ENCODE data around the gene PXMP2. TPM values are rescaled to one million over a fixed set of nuclear protein-coding genes. Genes with fewer than 3 reads are reported as not detected.

Gene PXMP2
- polyA plus RNA-seq, 1 donor (not counting 4 experiments of a cell fraction or from before 2014, with no cell fraction given): 18.0 TPM

DNA sequence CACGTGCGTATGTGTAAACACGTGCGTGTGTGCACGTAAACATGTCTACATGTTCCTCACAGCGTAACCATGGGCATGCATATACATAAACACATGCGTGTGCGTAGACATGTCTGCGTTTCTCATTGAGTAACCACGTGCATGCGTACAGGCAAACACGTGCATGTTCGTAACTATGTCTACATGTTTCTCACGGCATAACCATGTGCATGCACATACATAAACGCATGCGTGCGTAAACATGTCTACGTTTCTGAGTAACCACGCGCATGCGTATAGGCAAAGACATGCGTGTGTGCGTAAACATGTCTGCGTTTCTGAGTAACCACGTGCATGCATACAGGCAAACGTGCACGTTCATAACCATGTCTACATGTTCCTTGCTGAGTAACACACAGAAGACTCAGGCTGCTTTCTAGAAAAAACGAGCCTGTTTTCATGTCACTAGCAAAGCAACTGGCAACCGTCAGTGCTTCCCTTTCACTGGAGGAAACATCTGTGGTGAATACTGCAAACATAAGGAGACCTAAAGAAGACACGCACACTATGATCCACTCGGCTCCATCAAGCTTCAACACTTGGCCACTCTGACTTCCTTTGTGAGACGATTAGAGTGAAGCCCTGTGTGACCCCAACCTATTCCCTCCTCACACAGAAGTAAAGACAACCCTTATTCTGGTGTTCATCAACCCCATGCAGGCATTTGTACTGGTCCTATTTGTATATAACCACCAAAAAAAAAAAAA, 29.1 kb upstream of the PXMP2 start:
- Histone ChIP-seq H3K36me3 (ENCODE audit: control insufficient read depth in 2 of 2, extremely low read depth in 1 of 2, insufficient read depth in 2 of 2, low read length in 2 of 2) (peaks cover 29 to 36% of the 10 kb centered on the region in 2 experiments), H3K9ac (ENCODE audit: control insufficient read depth, extremely low read depth, insufficient read depth, low read length) (no peak overlapping the region), H3K79me2 (ENCODE audit: control insufficient read depth, insufficient read depth, low read length) (no peaks in the 10 kb centered on the region), H3K27ac (ENCODE audit: control insufficient read depth, insufficient read depth, low read length) (no peak overlapping the region), H3K27me3 (ENCODE audit: control insufficient read depth, extremely low read depth, insufficient read depth, low read length) (no peaks in the 10 kb centered on the region), H3K4me3 (ENCODE audit: control insufficient read depth in 2 of 3, extremely low read depth in 1 of 3, insufficient read depth in 2 of 3, low read depth in 1 of 3, low read length in 3 of 3) (no peak overlapping the region), H3K9me3 (ENCODE audit: control insufficient read depth, low read depth, low read length) (no peaks in the 10 kb centered on the region), H3K4me1 (ENCODE audit: control insufficient read depth, extremely low read depth, insufficient read depth, low read length) (no peaks in the 10 kb centered on the region), H4K20me1 (ENCODE audit: control insufficient read depth, extremely low read depth, insufficient read depth, low read length) (no peaks in the 10 kb centered on the region), H3K4me2 (ENCODE audit: control insufficient read depth, extremely low read depth, insufficient read depth, low read depth, low read length) (no peak overlapping the region), H2AFZ (ENCODE audit: control insufficient read depth, low read length) (no peak overlapping the region), H3K9me1 (ENCODE audit: control insufficient read depth, extremely low read depth, insufficient read depth, low read length) (no peaks in the 10 kb centered on the region)
- no peak for TF ChIP-seq EZH2 (IDR thresholded peaks at IDR 0.05; ENCODE audit: low read length)
- TF ChIP-seq, protein P1, sequence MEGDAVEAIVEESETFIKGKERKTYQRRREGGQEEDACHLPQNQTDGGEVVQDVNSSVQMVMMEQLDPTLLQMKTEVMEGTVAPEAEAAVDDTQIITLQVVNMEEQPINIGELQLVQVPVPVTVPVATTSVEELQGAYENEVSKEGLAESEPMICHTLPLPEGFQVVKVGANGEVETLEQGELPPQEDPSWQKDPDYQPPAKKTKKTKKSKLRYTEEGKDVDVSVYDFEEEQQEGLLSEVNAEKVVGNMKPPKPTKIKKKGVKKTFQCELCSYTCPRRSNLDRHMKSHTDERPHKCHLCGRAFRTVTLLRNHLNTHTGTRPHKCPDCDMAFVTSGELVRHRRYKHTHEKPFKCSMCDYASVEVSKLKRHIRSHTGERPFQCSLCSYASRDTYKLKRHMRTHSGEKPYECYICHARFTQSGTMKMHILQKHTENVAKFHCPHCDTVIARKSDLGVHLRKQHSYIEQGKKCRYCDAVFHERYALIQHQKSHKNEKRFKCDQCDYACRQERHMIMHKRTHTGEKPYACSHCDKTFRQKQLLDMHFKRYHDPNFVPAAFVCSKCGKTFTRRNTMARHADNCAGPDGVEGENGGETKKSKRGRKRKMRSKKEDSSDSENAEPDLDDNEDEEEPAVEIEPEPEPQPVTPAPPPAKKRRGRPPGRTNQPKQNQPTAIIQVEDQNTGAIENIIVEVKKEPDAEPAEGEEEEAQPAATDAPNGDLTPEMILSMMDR (optimal IDR thresholded peaks at IDR 0.05 in 1 of 3, IDR thresholded peaks at IDR 0.05 in 1 of 3, conservative IDR thresholded peaks at IDR 0.05 in 1 of 3; ENCODE audit: extremely low read depth in 1 of 3, insufficient read depth in 2 of 3, low read length in 3 of 3): no peak
- DNase-seq (ENCODE audit: low read depth, low spot score) (no peak), FAIRE-seq (no peak)
- dilution Hi-C loops (cut with MboI; ENCODE audit: extremely low pct_ligation_motif_present, low sequenced_read_pairs): no loop called here

DNA sequence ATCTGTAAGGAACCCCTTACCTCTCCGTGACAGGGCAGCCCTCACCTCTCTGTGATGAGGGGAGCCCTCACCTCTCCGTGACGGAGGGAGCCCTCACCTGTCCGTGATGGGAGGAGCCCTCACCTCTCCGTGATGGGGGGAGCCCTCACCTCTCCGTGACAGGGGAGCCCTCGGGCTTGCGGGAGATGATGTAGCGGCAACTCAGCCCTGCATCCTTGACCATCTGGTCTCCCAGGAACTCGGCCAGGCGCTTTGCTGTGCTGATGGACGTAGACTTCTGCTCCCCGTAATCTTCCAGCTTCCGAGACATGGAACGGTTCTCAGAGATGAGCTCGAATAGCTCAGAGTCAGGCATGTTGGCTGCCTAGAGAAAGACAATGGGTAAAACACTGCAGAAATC, 28.2 kb upstream of the PXMP2 start:
- H3K36me3 ChIP-seq (ENCODE audit: control insufficient read depth in 2 of 2, extremely low read depth in 1 of 2, insufficient read depth in 2 of 2, low read length in 2 of 2): peaks cover 33 to 43% of the 10 kb centered on the region in 2 experiments
- no peaks in the 10 kb centered on the region for H4K20me1 ChIP-seq (ENCODE audit: control insufficient read depth, extremely low read depth, insufficient read depth, low read length)
- H3K4me1 ChIP-seq (ENCODE audit: control insufficient read depth, extremely low read depth, insufficient read depth, low read length): no peaks in the 10 kb centered on the region
- TF ChIP-seq EZH2 (IDR thresholded peaks at IDR 0.05; ENCODE audit: low read length): no peak
- TF ChIP-seq, protein P1 (optimal IDR thresholded peaks at IDR 0.05 in 1 of 3, IDR thresholded peaks at IDR 0.05 in 1 of 3, conservative IDR thresholded peaks at IDR 0.05 in 1 of 3; ENCODE audit: extremely low read depth in 1 of 3, insufficient read depth in 2 of 3, low read length in 3 of 3): no peak
- dilution Hi-C loops (cut with MboI; ENCODE audit: extremely low pct_ligation_motif_present, low sequenced_read_pairs): no loop called here
- no peaks in the 10 kb centered on the region for H3K27me3 ChIP-seq (ENCODE audit: control insufficient read depth, extremely low read depth, insufficient read depth, low read length)
- no peak overlapping the region for H3K27ac ChIP-seq (ENCODE audit: control insufficient read depth, insufficient read depth, low read length)
- H3K4me2 ChIP-seq (ENCODE audit: control insufficient read depth, extremely low read depth, insufficient read depth, low read depth, low read length): no peak overlapping the region
- DNase-seq (ENCODE audit: low read depth, low spot score) (no peak), FAIRE-seq (no peak)
- no peak overlapping the region for H3K4me3 ChIP-seq (ENCODE audit: control insufficient read depth in 2 of 3, extremely low read depth in 1 of 3, insufficient read depth in 2 of 3, low read depth in 1 of 3, low read length in 3 of 3)
- H3K79me2 ChIP-seq (ENCODE audit: control insufficient read depth, insufficient read depth, low read length): no peaks in the 10 kb centered on the region
- H3K9me1 ChIP-seq (ENCODE audit: control insufficient read depth, extremely low read depth, insufficient read depth, low read length): no peaks in the 10 kb centered on the region
- no peak overlapping the region for H2AFZ ChIP-seq (ENCODE audit: control insufficient read depth, low read length)
- H3K9ac ChIP-seq (ENCODE audit: control insufficient read depth, extremely low read depth, insufficient read depth, low read length): no peak overlapping the region
- no peaks in the 10 kb centered on the region for H3K9me3 ChIP-seq (ENCODE audit: control insufficient read depth, low read depth, low read length)
